Measurements from ENCODE around the gene PCDH9. TPM values are rescaled to one million over a fixed set of nuclear protein-coding genes. Genes with fewer than 3 reads are reported as not detected.

The PCDH9 gene
- polyA plus RNA-seq, 3 donors: 0.03 TPM; not detected in 1

DNA sequence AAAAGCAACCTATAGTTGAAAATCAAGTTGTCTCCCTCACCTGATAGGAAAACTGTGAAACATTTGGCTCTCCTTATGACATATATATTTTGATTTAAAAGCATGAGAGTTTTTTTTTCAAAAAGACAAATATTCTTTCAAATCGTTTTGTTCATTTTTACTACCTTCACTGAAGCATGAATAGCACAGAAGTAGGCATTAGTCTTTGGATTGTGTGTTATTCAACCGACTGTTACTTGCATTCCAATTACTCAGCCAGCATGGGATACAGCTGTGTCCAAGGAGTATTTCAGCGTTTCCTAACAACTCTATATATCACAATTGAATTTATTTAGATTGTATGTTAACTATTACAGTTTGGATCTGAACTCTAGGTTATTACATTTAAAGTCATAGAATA, 135.2 kb downstream of the PCDH9 start:
- Histone ChIP-seq H3K36me3 (replicated peaks in 1 of 2; ENCODE audit: control insufficient read depth in 1 of 2, insufficient read depth in 2 of 2, low read length in 2 of 2) (no peaks in the 10 kb centered on the region), H3K4me2 (replicated peaks; ENCODE audit: extremely low read depth, low read length, poor library complexity, severe bottlenecking) (no peak overlapping the region), H3K9me3 (replicated peaks in 1 of 2; ENCODE audit: control insufficient read depth in 1 of 2, insufficient read depth in 1 of 2, low read length in 2 of 2) (no peaks in the 10 kb centered on the region), H3K4me3 (replicated peaks in 1 of 3; ENCODE audit: low read depth in 2 of 3, low read length in 3 of 3) (no peak overlapping the region), H2AFZ (ENCODE audit: insufficient read depth, low read depth, low read length, poor library complexity, severe bottlenecking) (no peak overlapping the region), H3K9ac (ENCODE audit: insufficient read depth, low read length, poor library complexity, severe bottlenecking) (no peak overlapping the region), H4K20me1 (ENCODE audit: insufficient read depth, low read length) (no peaks in the 10 kb centered on the region), H3K27ac (ENCODE audit: low read depth in 1 of 2, low read length in 2 of 2) (no peak overlapping the region), H3K27me3 (ENCODE audit: control insufficient read depth in 2 of 2, insufficient read depth in 2 of 2, low read length in 2 of 2) (no peaks in the 10 kb centered on the region), H3K4me1 (ENCODE audit: control insufficient read depth in 1 of 2, insufficient read depth in 2 of 2, low read length in 2 of 2) (no peaks in the 10 kb centered on the region), H3K79me2 (ENCODE audit: insufficient read depth, low read length) (no peaks in the 10 kb centered on the region)
- H3K9me3 Mint-ChIP-seq: peaks cover 0 to 2% (median 0%) of the 10 kb centered on the region in 7 donors
- TF ChIP-seq, protein P1, sequence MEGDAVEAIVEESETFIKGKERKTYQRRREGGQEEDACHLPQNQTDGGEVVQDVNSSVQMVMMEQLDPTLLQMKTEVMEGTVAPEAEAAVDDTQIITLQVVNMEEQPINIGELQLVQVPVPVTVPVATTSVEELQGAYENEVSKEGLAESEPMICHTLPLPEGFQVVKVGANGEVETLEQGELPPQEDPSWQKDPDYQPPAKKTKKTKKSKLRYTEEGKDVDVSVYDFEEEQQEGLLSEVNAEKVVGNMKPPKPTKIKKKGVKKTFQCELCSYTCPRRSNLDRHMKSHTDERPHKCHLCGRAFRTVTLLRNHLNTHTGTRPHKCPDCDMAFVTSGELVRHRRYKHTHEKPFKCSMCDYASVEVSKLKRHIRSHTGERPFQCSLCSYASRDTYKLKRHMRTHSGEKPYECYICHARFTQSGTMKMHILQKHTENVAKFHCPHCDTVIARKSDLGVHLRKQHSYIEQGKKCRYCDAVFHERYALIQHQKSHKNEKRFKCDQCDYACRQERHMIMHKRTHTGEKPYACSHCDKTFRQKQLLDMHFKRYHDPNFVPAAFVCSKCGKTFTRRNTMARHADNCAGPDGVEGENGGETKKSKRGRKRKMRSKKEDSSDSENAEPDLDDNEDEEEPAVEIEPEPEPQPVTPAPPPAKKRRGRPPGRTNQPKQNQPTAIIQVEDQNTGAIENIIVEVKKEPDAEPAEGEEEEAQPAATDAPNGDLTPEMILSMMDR (IDR thresholded peaks at IDR 0.05): no peak
- whole genome bisulfite sequencing (ENCODE audit: insufficient coverage): no CpG with 5 or more reads among the region's 3 CpGs
- H3K27ac Mint-ChIP-seq: no peak overlapping the region
- DNase-seq: no peak
- intact Hi-C loops (cut with micrococcal nuclease): no loop called here
- H3K36me3 Mint-ChIP-seq: no peaks in the 10 kb centered on the region
- H3K4me1 Mint-ChIP-seq: peaks cover 3% of the 10 kb centered on the region
- no peak overlapping the region for H3K4me3 Mint-ChIP-seq
- H3K27me3 Mint-ChIP-seq (ENCODE audit: low read depth in 3 of 3): no peaks in the 10 kb centered on the region

DNA sequence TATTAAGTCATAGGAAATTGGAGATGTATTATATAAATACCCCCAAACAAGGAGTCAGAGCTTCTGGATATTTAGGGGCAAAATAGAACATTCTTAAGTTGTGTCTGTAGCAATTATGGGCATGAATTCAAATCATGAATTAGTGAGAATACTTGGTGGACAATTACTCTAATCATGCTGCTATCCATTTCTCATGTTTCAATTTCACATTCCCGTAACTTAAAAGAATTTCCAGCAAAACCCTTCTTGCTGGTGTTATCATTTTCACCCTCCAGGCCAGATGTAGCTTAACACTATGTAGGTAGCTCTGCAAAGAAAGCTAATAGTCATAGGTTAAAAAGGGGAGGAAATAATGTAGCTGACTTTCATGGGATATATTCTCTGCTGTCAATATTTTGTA, 136.1 kb downstream of the PCDH9 start:
- Mint-ChIP-seq H3K27me3 (ENCODE audit: low read depth in 3 of 3) (no peaks in the 10 kb centered on the region), H3K4me3 (no peak overlapping the region), H3K27ac (no peak overlapping the region), H3K4me1 (peaks cover 3% of the 10 kb centered on the region), H3K9me3 (peaks cover 0 to 2% (median 0%) of the 10 kb centered on the region in 7 donors), H3K36me3 (no peaks in the 10 kb centered on the region)
- TF ChIP-seq, protein P1 (IDR thresholded peaks at IDR 0.05): no peak
- Histone ChIP-seq H2AFZ (ENCODE audit: insufficient read depth, low read depth, low read length, poor library complexity, severe bottlenecking) (no peak overlapping the region), H3K9ac (ENCODE audit: insufficient read depth, low read length, poor library complexity, severe bottlenecking) (no peak overlapping the region), H3K4me1 (ENCODE audit: control insufficient read depth in 1 of 2, insufficient read depth in 2 of 2, low read length in 2 of 2) (no peaks in the 10 kb centered on the region), H4K20me1 (ENCODE audit: insufficient read depth, low read length) (no peaks in the 10 kb centered on the region), H3K4me3 (replicated peaks in 1 of 3; ENCODE audit: low read depth in 2 of 3, low read length in 3 of 3) (no peak overlapping the region), H3K27ac (ENCODE audit: low read depth in 1 of 2, low read length in 2 of 2) (no peak overlapping the region), H3K36me3 (replicated peaks in 1 of 2; ENCODE audit: control insufficient read depth in 1 of 2, insufficient read depth in 2 of 2, low read length in 2 of 2) (no peaks in the 10 kb centered on the region), H3K79me2 (ENCODE audit: insufficient read depth, low read length) (no peaks in the 10 kb centered on the region), H3K4me2 (replicated peaks; ENCODE audit: extremely low read depth, low read length, poor library complexity, severe bottlenecking) (no peak overlapping the region), H3K27me3 (ENCODE audit: control insufficient read depth in 2 of 2, insufficient read depth in 2 of 2, low read length in 2 of 2) (no peaks in the 10 kb centered on the region), H3K9me3 (replicated peaks in 1 of 2; ENCODE audit: control insufficient read depth in 1 of 2, insufficient read depth in 1 of 2, low read length in 2 of 2) (no peaks in the 10 kb centered on the region)
- no peak for DNase-seq
- intact Hi-C loops (cut with micrococcal nuclease): no loop called here
- no CpG with 5 or more reads among the region's 1 CpG for WGBS (ENCODE audit: insufficient coverage)
